GM18519 (cell line): ENCODE results near the gene CLEC9A.
"Not testable (repeated sequence)": the region's sequence is repeated elsewhere in the genome, so short reads cannot be mapped to it uniquely, and the experiment has no call there.

ENCODE experiments used
- ATAC-seq: cut with Tn5 transposase; IDR thresholded peaks from one replicate; pipeline ENCODE4 v1.9.1; 2021; ENCODE audit warnings: mild to moderate bottlenecking, moderate library complexity; ENCODE audit not compliant: unreplicated experiment, low FRiP score

Gene CLEC9A

GRCh38 chr12:10030446-10030845 lies at the start of gene CLEC9A:
Gene CLEC9A (plus strand): TSS chr12:10030682. CDS start chr12:10052688, 22,006 bp downstream.
- no peak for ATAC-seq

- no peak for ATAC-seq
Measured at GRCh38 chr12:9991876-9992275, 38.6 kb upstream of the CLEC9A start.

- no peak for ATAC-seq
Measured at GRCh38 chr12:9992296-9992695, 38.2 kb upstream of the CLEC9A start.

- no peak for ATAC-seq
Measured at GRCh38 chr12:9999016-9999415, 31.5 kb upstream of the CLEC9A start, which contains the start of gene CLEC1B. Gene CLEC1B (minus strand): TSS chr12:9999121. CDS start chr12:9999100, 21 bp downstream.

- ATAC-seq: no peak
Measured at GRCh38 chr12:10001171-10001776, 29.2 kb upstream of the CLEC9A start.

- no peak for ATAC-seq
Measured at GRCh38 chr12:10012630-10013330, 17.7 kb upstream of the CLEC9A start.

- no peak for ATAC-seq
Measured at GRCh38 chr12:10015450-10015849, 15.0 kb upstream of the CLEC9A start.

- ATAC-seq: no peak
Measured at GRCh38 chr12:10016881-10017280, 13.6 kb upstream of the CLEC9A start.

GRCh38 chr12:10018386-10018785 lies 12.1 kb upstream of the CLEC9A start:
- ATAC-seq: no peak

- ATAC-seq: no peak
Measured at GRCh38 chr12:10021342-10021741, 9.1 kb upstream of the CLEC9A start.

GRCh38 chr12:10025236-10025635 lies 5.2 kb upstream of the CLEC9A start:
- no peak for ATAC-seq

GRCh38 chr12:10026666-10027065 lies 3.8 kb upstream of the CLEC9A start:
- not testable (repeated sequence) for ATAC-seq

GRCh38 chr12:10027311-10027710 lies 3.2 kb upstream of the CLEC9A start:
- no peak for ATAC-seq

GRCh38 chr12:10027721-10028120 lies 2.8 kb upstream of the CLEC9A start:
- ATAC-seq: no peak

- ATAC-seq: no peak
Measured at GRCh38 chr12:10031321-10031720, 839 bp downstream of the CLEC9A start.

- no peak for ATAC-seq
Measured at GRCh38 chr12:10031771-10032175, 1.3 kb downstream of the CLEC9A start.

- no peak for ATAC-seq
Measured at GRCh38 chr12:10033783-10034545, 3.5 kb downstream of the CLEC9A start.

GRCh38 chr12:10042167-10042566 lies 11.7 kb downstream of the CLEC9A start:
- no peak for ATAC-seq

GRCh38 chr12:10048526-10048925 lies 18.0 kb downstream of the CLEC9A start:
- no peak for ATAC-seq

- ATAC-seq: no peak
Measured at GRCh38 chr12:10052193-10052913, 21.9 kb downstream of the CLEC9A start.

GRCh38 chr12:10058387-10058786 lies 27.9 kb downstream of the CLEC9A start:
- ATAC-seq: no peak
